Activated naive CD8-positive, alpha-beta T cell treated with anti-CD3 and anti-CD28 coated beads, Interleukin-2, amount 50 U/mL, for 24 hours (primary cell): ENCODE data around the gene INSRR.

Experiments
- ATAC-seq: fragments of 150-1000 bp; cut with Tn5 transposase; one replicate; pipeline ENCODE4 v1.10.0; 2021
- DNase-seq: peaks from one replicate; pipeline ENCODE4 v3.0.0; 2021
- H3K27ac Mint-ChIP-seq: one replicate; pipeline ENCODE4 v1.8.0; 2021; ENCODE audit warnings: mild to moderate bottlenecking, mixed read lengths
- H3K27me3 Mint-ChIP-seq: one replicate; pipeline ENCODE4 v1.8.0; 2021; ENCODE audit warnings: mixed read lengths
- H3K36me3 Mint-ChIP-seq: one replicate; pipeline ENCODE4 v1.8.0; 2021; ENCODE audit warnings: low read depth, mixed read lengths
- H3K4me1 Mint-ChIP-seq: one replicate; pipeline ENCODE4 v1.8.0; 2021; ENCODE audit warnings: mixed read lengths
- H3K4me3 Mint-ChIP-seq: one replicate; pipeline ENCODE4 v1.8.0; 2021; ENCODE audit warnings: mild to moderate bottlenecking, moderate library complexity, mixed read lengths
- H3K9me3 Mint-ChIP-seq: one replicate; pipeline ENCODE4 v1.8.0; 2021; ENCODE audit warnings: mixed read lengths

The INSRR gene

DNA sequence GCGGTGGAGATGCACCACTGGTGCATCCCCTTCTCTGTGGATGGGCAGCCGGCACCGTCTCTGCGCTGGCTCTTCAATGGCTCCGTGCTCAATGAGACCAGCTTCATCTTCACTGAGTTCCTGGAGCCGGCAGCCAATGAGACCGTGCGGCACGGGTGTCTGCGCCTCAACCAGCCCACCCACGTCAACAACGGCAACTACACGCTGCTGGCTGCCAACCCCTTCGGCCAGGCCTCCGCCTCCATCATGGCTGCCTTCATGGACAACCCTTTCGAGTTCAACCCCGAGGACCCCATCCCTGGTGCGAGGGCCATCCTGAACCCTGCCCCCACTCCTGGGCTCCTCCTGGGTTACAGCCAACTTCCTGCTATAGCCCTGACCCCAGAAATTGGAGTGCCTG is 14.7 kb upstream of the INSRR start:
- H3K36me3 Mint-ChIP-seq, result no peaks in the 10 kb centered on the region
- peaks cover 4% of the 10 kb centered on the region for H3K27me3 Mint-ChIP-seq
- H3K4me3 Mint-ChIP-seq, result no peak overlapping the region
- no peaks in the 10 kb centered on the region for H3K9me3 Mint-ChIP-seq
- DNase-seq (no peak), ATAC-seq (no peak)
- H3K4me1 Mint-ChIP-seq, result peaks cover 16% of the 10 kb centered on the region
- no peak overlapping the region for H3K27ac Mint-ChIP-seq

DNA sequence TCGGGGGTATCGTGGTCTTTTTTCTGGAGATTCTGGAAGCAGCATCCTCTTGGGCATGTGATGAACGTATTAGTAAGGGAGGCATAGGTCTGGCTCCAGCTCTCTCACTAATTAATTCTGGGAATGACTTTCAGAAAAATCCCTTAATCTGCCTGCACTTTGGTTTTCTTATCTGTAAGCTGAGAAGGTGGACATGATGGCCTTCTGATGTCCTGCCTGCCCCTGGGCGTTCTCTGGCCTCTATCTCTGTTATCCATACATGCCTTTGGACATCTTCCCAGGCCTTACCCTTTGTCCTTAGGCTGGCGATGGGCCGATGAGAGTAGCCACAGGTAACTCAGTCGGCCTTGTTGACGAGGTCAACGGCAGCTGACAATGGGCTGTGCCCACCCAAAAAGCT is 10.5 kb upstream of the INSRR start:
- DNase-seq, result no peak
- no peaks in the 10 kb centered on the region for H3K9me3 Mint-ChIP-seq
- no peaks in the 10 kb centered on the region for H3K36me3 Mint-ChIP-seq
- peaks cover 11% of the 10 kb centered on the region for H3K27me3 Mint-ChIP-seq
- H3K4me3 Mint-ChIP-seq, result no peak overlapping the region
- no peak for ATAC-seq
- peaks cover 47% of the 10 kb centered on the region for H3K4me1 Mint-ChIP-seq
- no peak overlapping the region for H3K27ac Mint-ChIP-seq

DNA sequence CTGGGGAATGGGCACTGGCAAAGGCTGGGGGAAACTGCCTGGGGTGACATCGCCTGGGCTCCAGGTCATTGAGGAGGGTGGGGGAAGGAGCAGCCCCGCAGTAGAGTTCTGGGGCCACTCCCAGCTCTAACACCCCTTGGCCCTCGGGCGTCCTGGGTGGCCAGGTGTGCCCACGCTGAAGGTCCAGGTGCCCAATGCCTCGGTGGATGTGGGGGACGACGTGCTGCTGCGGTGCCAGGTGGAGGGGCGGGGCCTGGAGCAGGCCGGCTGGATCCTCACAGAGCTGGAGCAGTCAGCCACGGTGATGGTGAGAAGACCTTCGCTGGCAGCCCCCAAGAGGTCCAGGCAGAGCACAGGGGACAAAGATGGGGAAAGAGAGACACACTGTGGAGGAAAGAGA is 9.4 kb upstream of the INSRR start:
- no peak for DNase-seq
- no peaks in the 10 kb centered on the region for H3K9me3 Mint-ChIP-seq
- no peak for ATAC-seq
- no peak overlapping the region for H3K4me3 Mint-ChIP-seq
- peaks cover 58% of the 10 kb centered on the region for H3K4me1 Mint-ChIP-seq
- no peak overlapping the region for H3K27ac Mint-ChIP-seq
- peaks cover 21% of the 10 kb centered on the region for H3K27me3 Mint-ChIP-seq
- H3K36me3 Mint-ChIP-seq, result no peaks in the 10 kb centered on the region

DNA sequence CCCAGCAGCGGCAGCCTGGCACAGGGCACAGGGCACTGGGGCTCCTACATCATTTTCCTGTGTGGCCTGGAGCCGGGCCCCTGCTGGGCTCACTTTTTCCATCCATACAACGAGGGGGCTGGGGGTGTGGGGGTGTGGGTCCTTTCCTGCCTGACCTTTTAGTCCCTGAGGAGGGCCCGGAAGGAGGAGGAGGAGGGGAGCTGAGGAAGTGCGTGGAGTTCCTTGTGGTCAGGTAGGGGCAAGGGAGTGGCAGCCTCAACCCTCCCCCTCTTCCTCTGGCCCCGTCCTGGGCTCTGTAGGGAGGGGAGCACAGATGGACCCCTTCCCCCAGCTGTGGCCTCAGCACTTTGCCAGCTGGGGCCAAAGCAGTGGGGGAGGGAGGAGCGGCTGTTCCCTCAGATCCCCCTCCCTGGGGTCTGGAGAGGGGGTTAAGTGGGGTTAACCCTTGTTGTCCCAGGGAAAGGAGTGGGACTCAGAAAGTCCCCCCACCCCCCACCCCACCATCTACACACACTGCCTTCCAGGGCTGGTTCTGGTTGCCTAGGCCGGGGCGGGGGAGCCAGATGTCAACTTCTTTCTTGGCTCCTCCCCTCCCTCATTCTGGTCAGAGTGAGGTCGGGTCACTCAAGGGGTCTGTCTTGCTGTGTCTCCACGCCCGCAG is 7.5 kb upstream of the INSRR start:
- Mint-ChIP-seq H3K27ac (peak overlapping the region; percentile 81), H3K4me1 (peaks cover 75% of the 10 kb centered on the region), H3K4me3 (peak overlapping the region; percentile 56), H3K9me3 (no peaks in the 10 kb centered on the region), H3K36me3 (no peaks in the 10 kb centered on the region), H3K27me3 (peaks cover 34% of the 10 kb centered on the region)
- ATAC-seq (peak; percentile 63), DNase-seq (peak; percentile 53)

DNA sequence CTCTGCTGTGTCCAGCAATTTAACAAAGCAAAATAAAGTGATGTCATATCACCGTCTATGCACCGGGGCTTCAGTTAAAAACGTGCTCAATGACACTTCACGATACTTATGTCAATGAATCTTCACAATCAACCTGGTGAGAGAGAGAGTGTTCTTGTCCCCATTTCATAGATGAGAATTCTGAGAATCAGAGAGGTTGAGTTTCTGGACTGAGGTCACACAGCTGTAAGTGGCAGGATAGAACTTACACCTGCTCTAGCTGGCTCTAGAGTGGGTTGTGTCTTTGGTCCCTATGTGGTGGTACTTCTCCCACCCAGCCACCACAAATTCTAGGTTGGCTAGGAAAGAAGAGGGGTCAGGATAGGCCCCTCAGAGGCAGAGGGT is 6.9 kb upstream of the INSRR start:
- DNase-seq (no peak), ATAC-seq (no peak)
- peak overlapping the region; percentile 81 for H3K27ac Mint-ChIP-seq
- no peaks in the 10 kb centered on the region for H3K9me3 Mint-ChIP-seq
- H3K4me3 Mint-ChIP-seq, result peak overlapping the region; percentile 56
- H3K27me3 Mint-ChIP-seq, result peaks cover 37% of the 10 kb centered on the region
- H3K36me3 Mint-ChIP-seq, result no peaks in the 10 kb centered on the region
- peaks cover 74% of the 10 kb centered on the region for H3K4me1 Mint-ChIP-seq

DNA sequence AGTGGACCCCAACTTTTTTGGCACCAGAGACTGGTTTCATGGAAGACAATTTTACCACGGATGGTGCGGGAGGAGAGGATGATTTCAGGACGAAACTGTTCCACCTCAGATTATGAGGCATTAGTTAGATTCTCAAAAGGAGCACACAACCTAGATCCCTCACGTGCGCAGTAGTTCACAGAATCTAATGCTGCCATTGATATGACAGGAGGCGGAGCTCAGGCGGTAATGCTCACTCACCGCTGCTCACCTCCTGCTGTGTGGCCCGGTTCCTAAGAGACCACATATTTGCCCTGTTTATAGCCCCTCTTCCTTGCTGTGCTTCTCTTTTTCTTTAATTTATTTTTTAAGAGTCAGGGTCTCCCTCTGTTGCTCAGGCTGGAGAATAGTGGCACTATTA is 6.3 kb upstream of the INSRR start:
- no peak for DNase-seq
- Mint-ChIP-seq H3K9me3 (no peaks in the 10 kb centered on the region), H3K27me3 (peaks cover 39% of the 10 kb centered on the region), H3K4me3 (peak overlapping the region; percentile 56), H3K4me1 (peaks cover 71% of the 10 kb centered on the region), H3K27ac (peak overlapping the region; percentile 81), H3K36me3 (no peaks in the 10 kb centered on the region)
- ATAC-seq, result no peak

DNA sequence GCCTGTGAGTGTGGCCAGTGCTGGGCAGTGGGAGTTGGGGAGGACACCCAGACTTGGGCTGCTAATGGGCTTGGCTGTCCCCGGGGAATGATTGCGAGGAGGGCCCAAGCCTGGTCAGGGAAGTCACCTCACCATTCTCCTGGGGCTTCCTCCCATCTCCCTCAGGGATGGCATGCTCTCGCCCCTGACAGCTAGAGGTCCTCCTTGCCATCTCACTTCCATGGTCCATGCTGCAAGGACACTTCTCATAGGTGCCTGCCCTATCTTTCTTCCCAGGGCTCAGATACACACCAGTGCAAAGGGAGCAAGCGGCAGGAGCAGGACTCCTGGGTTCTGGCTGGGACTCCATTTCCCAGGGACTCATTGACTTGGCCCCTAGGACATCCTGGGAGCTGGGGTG is 5.9 kb upstream of the INSRR start:
- Mint-ChIP-seq H3K4me1 (peaks cover 72% of the 10 kb centered on the region), H3K9me3 (no peaks in the 10 kb centered on the region), H3K27me3 (peaks cover 43% of the 10 kb centered on the region), H3K36me3 (no peaks in the 10 kb centered on the region), H3K27ac (no peak overlapping the region), H3K4me3 (no peak overlapping the region)
- DNase-seq, result no peak
- no peak for ATAC-seq

DNA sequence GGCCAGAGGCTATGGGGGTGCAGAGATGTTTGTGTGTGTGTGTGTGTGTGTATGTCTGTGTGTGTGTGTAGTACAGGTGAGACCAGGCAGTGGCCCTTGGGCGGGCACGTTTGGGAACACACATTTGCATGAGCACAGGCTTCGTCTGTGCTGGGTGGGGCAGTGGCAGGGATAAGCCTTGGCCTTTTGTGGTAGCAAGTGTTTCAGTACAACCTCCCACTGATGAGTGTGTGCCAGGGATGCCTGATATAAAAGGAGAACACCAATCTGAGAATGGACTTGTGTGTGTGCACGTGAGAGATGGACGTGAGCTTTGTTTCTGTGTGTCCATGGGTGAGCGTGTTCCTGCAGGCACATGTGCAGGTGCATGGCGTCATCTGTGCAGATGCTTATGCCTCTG is 4.7 kb upstream of the INSRR start:
- no peak for ATAC-seq
- no peaks in the 10 kb centered on the region for H3K36me3 Mint-ChIP-seq
- peak overlapping the region; percentile 9 for H3K27ac Mint-ChIP-seq
- peaks cover 75% of the 10 kb centered on the region for H3K4me1 Mint-ChIP-seq
- H3K4me3 Mint-ChIP-seq, result peak overlapping the region; percentile 51
- peaks cover 48% of the 10 kb centered on the region for H3K27me3 Mint-ChIP-seq
- H3K9me3 Mint-ChIP-seq, result no peaks in the 10 kb centered on the region
- no peak for DNase-seq

DNA sequence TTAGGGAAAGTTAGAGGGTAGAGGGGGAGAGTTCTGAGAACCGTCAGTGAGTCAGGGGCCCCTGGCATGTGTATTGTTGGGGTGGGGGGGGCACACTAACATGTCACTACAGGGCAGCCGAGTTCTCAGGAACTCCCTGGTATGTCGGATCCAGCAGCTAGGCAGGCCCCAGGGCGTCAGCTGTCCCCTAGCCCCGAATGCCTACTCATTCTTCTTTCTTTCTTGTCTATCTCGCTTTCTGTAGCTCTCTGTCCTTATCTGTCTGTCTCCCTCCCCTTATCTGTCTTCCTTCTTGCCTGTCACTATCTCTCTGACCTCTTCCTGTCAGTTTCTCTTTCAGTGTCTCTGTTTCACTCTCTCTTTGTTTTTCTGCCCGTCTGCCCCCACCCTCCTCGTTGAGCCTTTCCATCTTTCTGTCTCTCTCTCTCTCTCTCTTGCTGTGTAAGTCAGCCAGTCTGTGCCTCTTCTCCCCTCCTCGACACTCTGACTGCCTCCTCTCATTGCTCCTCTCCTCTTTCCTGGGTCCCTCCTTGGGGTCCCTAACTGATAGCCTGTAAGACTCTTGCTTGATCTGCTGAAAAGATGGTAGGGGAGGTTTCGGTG is 4.2 kb upstream of the INSRR start:
- no peak for DNase-seq
- Mint-ChIP-seq H3K4me3 (peak overlapping the region; percentile 51), H3K27me3 (peaks cover 54% of the 10 kb centered on the region), H3K36me3 (no peaks in the 10 kb centered on the region), H3K9me3 (no peaks in the 10 kb centered on the region), H3K27ac (peak overlapping the region; percentile 46), H3K4me1 (peaks cover 78% of the 10 kb centered on the region)
- peak; percentile 45 for ATAC-seq

DNA sequence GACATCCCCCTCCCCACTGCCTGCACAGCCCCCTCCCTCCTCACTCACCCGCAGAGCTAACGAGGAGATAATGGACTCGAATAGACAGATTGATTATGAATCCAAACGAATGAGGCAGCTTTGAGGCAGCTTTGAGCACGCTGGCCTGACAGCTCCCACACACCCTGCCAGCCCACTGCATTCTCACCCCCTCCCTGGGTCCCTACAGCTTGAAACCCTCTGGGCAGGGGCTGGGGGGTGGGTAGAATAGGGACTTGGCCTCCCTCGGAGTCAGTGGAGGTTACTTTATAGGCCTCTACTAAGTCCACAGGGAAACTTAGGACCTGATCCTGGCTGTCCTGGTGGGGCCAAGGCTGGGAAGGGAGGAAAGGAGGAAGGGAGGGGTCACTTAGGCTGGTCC is 3.7 kb upstream of the INSRR start:
- H3K27ac Mint-ChIP-seq, result peak overlapping the region; percentile 46
- H3K36me3 Mint-ChIP-seq, result no peaks in the 10 kb centered on the region
- H3K4me3 Mint-ChIP-seq, result peak overlapping the region; percentile 51
- peaks cover 59% of the 10 kb centered on the region for H3K27me3 Mint-ChIP-seq
- no peak for ATAC-seq
- H3K4me1 Mint-ChIP-seq, result peaks cover 74% of the 10 kb centered on the region
- no peak for DNase-seq
- no peaks in the 10 kb centered on the region for H3K9me3 Mint-ChIP-seq

DNA sequence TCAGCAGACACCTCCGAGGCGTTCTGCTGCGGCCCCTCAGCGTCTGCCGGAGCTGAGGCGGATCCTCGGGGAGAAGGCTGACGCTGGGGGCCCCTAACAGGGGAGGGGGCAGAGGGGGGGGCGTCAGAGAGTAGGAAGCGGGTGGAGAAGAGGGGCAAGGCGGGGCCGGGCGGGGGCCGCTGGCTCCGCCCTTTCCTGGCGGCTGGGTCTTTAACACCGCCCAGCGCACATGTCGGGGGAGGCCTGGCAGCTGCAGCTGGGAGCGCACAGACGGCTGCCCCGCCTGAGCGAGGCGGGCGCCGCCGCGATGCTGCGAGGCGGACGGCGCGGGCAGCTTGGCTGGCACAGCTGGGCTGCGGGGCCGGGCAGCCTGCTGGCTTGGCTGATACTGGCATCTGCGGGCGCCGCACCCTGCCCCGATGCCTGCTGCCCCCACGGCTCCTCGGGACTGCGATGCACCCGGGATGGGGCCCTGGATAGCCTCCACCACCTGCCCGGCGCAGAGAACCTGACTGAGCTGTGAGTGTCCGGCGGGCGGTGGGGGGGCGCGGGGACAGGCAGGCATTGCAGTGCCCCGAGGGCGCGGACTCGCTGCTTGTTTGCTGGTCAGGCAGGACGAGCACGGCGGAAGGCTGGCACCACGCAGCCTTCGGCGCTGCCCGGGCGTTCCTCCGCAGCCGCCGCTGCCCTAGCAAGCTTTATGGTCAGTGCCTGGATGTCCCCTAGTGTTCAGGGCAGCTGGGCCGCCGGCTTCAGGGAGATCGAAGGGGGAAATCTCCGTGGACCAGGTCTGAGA is 1.9 kb upstream of the INSRR start, which contains the start of gene NTRK1:
Gene NTRK1 (plus strand): TSS at position 238 of the 796 bp plus-strand sequence. CDS start 70 bp downstream, at position 308.
- ATAC-seq (peak; percentile 59), DNase-seq (peak; percentile 64)
- peaks cover 57% of the 10 kb centered on the region for H3K4me1 Mint-ChIP-seq
- H3K36me3 Mint-ChIP-seq, result no peaks in the 10 kb centered on the region
- H3K27ac Mint-ChIP-seq, result peak within 1 kb of the TSS; percentile 18
- peaks cover 63% of the 10 kb centered on the region for H3K27me3 Mint-ChIP-seq
- H3K9me3 Mint-ChIP-seq, result no peaks in the 10 kb centered on the region
- peak within 1 kb of the TSS; percentile 77 for H3K4me3 Mint-ChIP-seq

DNA sequence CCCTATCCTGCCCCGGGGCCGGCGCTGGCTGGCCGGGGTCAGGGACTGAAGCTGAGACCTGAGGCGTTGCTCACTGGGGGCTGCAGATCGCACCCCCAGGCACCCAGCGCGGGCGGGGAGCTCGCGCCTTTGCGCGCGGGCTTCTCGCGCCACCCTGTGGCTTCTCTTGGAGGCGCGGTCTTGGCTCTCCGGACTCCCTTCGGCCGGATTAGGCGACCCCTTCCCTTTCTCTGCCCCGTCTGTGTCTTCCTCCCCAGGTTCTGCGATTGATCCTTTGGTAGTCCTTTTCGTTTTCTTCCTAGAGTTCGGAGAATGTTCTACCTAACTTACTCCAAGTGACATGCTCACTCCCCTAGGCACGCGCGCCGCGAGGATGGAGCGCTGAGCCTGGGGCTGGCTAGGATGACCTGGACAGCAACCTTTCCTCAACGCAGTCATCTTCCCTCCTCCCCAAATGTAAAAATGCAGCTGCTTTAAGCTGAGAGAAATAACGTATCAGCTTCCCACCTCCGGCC is 1.3 kb upstream of the INSRR start:
- peak; percentile 74 for DNase-seq
- Mint-ChIP-seq H3K27me3 (peaks cover 64% of the 10 kb centered on the region), H3K36me3 (no peaks in the 10 kb centered on the region), H3K9me3 (no peaks in the 10 kb centered on the region), H3K4me1 (peaks cover 50% of the 10 kb centered on the region), H3K27ac (peak overlapping the region; percentile 18), H3K4me3 (peak overlapping the region; percentile 77)
- ATAC-seq, result peak; percentile 45

DNA sequence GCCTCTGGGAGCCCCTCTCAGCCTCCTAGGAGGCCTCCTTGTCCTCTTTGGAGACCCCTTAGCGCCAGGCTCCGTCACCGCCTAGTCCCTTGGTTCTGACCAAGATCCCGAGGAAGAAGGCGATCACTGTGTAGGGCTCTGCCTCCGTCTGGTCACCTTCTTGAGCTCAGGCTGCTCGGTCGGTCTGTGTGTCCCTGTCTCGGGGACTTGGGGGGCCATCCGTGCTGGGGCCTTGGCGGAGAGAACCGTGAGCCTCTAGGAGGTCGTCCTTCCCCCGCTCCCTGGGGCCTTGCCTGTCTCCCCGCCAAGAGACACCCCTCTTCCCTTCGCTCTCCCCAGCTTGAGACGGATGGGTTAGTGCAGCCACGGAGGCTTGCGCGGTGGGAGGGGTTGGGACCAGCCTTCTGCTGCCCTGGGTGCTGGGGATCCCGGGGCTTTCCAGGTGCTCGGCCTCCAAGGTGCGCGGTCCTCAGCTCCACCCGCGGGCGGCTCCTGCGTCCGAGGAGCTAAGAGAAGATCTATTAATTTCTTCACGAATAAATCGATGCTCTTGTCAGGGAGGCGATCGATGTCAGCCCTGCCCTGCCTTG is 701 bp upstream of the INSRR start:
- no peaks in the 10 kb centered on the region for H3K9me3 Mint-ChIP-seq
- peaks cover 59% of the 10 kb centered on the region for H3K27me3 Mint-ChIP-seq
- H3K4me3 Mint-ChIP-seq, result peak overlapping the region; percentile 77
- DNase-seq (peak; percentile 38), ATAC-seq (no peak)
- peaks cover 47% of the 10 kb centered on the region for H3K4me1 Mint-ChIP-seq
- H3K27ac Mint-ChIP-seq, result no peak overlapping the region
- no peaks in the 10 kb centered on the region for H3K36me3 Mint-ChIP-seq

DNA sequence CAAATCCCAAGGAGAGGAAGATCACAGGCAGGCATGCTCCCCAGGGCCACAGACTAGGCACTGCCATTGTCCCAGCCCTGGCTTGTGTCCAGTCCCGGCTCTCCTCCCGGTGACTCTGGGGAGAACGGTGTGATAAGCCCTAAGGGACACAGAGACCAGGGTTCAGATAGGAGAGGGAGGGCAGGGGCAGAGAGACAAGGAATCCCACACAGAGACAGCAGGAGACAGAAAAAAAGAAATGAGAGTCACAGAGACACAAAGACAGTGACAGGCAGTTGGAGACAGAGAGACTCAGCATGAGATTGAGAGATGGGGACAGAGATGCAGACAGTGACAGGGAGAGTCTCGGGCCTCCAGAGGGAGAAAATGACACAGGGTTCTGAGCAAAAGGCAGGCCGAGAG is 361 bp downstream of the INSRR start:
- Mint-ChIP-seq H3K9me3 (no peaks in the 10 kb centered on the region), H3K4me3 (peak overlapping the region; percentile 55), H3K36me3 (no peaks in the 10 kb centered on the region), H3K4me1 (peaks cover 38% of the 10 kb centered on the region), H3K27ac (no peak overlapping the region), H3K27me3 (peaks cover 50% of the 10 kb centered on the region)
- no peak for DNase-seq
- ATAC-seq, result no peak
